ENCODE results near the gene ELL. TPM values are rescaled to one million over a fixed set of nuclear protein-coding genes. Genes with fewer than 3 reads are reported as not detected.

ELL gene
- total and polyA plus RNA-seq, 9 of the 15 experiments (the other 6 are each of a cell fraction or from before 2014, with no cell fraction given) = 0.24 to 22.5 (median 4.1) TPM

- TF ChIP-seq, protein P1, sequence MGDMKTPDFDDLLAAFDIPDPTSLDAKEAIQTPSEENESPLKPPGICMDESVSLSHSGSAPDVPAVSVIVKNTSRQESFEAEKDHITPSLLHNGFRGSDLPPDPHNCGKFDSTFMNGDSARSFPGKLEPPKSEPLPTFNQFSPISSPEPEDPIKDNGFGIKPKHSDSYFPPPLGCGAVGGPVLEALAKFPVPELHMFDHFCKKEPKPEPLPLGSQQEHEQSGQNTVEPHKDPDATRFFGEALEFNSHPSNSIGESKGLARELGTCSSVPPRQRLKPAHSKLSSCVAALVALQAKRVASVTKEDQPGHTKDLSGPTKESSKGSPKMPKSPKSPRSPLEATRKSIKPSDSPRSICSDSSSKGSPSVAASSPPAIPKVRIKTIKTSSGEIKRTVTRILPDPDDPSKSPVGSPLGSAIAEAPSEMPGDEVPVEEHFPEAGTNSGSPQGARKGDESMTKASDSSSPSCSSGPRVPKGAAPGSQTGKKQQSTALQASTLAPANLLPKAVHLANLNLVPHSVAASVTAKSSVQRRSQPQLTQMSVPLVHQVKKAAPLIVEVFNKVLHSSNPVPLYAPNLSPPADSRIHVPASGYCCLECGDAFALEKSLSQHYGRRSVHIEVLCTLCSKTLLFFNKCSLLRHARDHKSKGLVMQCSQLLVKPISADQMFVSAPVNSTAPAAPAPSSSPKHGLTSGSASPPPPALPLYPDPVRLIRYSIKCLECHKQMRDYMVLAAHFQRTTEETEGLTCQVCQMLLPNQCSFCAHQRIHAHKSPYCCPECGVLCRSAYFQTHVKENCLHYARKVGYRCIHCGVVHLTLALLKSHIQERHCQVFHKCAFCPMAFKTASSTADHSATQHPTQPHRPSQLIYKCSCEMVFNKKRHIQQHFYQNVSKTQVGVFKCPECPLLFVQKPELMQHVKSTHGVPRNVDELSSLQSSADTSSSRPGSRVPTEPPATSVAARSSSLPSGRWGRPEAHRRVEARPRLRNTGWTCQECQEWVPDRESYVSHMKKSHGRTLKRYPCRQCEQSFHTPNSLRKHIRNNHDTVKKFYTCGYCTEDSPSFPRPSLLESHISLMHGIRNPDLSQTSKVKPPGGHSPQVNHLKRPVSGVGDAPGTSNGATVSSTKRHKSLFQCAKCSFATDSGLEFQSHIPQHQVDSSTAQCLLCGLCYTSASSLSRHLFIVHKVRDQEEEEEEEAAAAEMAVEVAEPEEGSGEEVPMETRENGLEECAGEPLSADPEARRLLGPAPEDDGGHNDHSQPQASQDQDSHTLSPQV (IDR thresholded peaks at IDR 0.05) = no peak
- no peak for TF ChIP-seq CBFB (CRISPR knock-in tag; IDR thresholded peaks at IDR 0.05)
Measured at GRCh38 chr19:18518639-18519038, 3.2 kb downstream of the ELL start (continued).

GRCh38 chr19:18517606-18518005, 4.3 kb downstream of the ELL start:
- peaks cover 20 to 39% of the 10 kb centered on the region in 2 experiments for H3K4me1 ChIP-seq (replicated peaks in 1 of 2; ENCODE audit: control insufficient read depth in 2 of 2, insufficient read depth in 2 of 2, low read length in 2 of 2)
- TF ChIP-seq, protein P2, sequence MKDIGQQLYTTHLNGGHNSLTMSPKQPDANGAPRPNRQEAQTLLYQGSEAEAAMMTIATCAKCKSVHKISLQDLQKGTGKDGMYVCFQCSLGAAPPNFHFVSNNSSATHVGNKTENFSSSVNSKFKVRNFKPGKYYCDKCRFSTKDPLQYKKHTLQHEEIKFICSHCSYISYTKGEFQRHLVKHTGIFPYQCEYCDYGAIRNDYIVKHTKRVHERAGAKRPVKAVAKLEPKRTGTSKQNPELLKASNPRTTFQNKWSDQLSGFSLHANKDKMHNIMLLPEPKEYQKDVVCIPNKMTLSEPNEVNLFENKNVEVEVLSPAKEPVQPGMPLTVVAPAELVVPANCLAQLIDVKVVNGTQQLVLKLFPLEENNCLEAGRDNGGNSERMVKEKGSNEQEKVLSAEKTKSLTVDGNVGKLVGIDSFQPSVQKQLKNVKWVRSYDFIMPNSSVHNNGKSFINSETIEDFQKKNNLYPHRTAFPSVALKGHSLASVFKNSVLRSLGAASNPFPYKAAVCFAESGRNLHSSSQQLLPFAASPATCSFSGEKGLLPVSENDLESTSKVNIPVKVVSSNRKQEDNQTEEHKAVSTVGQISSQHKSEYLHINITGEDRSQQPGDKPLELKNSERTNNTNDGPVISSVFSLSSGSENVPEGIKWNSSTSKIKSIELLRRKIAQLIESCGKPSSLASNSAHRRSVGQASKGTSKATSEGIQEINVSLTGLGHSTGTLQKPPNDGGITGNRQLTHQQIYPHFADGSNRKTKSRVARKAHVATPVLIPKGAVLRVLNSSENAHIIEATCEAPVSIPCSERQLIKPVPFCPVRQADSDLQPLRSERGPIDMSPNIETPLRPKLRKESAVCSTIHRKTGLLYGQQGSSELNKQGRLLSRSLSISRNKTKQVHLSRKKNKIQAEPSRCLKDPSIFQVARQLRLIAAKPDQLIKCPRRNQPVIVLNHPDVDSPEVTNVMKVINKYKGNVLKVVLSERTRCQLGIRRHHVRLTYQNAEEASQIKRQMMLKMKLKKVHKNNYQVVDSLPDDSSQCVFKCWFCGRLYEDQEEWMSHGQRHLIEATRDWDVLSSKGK (CRISPR knock-in tag; IDR thresholded peaks at IDR 0.05) = no peak
- no peak for TF ChIP-seq TCF7 (IDR thresholded peaks at IDR 0.05; ENCODE audit: borderline replicate concordance)
- TF ChIP-seq HNRNPH1 (optimal IDR thresholded peaks at IDR 0.05; ENCODE audit: low read depth, low read length) = no peak
- no peaks in the 10 kb centered on the region for H3K9me3 ChIP-seq (replicated peaks; ENCODE audit: control insufficient read depth, insufficient read depth, low read depth, low read length)
- H2AFZ ChIP-seq (ENCODE audit: low read depth, low read length) = no peak overlapping the region
- H4K20me1 ChIP-seq (replicated peaks; ENCODE audit: control insufficient read depth, insufficient read depth, low read length) = peaks cover 53% of the 10 kb centered on the region
- peaks cover 13% of the 10 kb centered on the region for H3K36me3 ChIP-seq (ENCODE audit: control insufficient read depth, insufficient read depth, low read length)
- BruUV-seq (replicated peaks) = no TSS peak
- FAIRE-seq (no peak), DNase-seq (ENCODE audit: extremely low read depth in 1 of 4, low spot score in 3 of 4) (no peak), ATAC-seq (no peak)
- H3K79me2 ChIP-seq (ENCODE audit: control insufficient read depth, insufficient read depth, low read length) = peaks cover 90% of the 10 kb centered on the region
- no peak overlapping the region for H3K9ac ChIP-seq (ENCODE audit: insufficient read depth in 1 of 2, low read depth in 2 of 2, low read length in 2 of 2)
- no peak overlapping the region for H3K4me2 ChIP-seq (ENCODE audit: insufficient read depth, low read length)
- no peak overlapping the region for H3K4me3 ChIP-seq
- POLR2A ChIA-PET = interaction anchor here (1.1 to 7.0 kb wide), 3 partner anchors 9 to 40 kb away, joined by 3 to 84 read pairs (median 5); partner anchors contain the start of gene KXD1
- CTCF ChIA-PET (ENCODE audit: low intra/inter-chr PET ratio) = interaction anchor here (0.6 kb wide), 1 partner anchor 21 kb away, joined by 4 read pairs; no protein-coding TSS in a partner anchor
- peaks cover 14% of the 10 kb centered on the region for H3K9me1 ChIP-seq (ENCODE audit: control insufficient read depth, insufficient read depth, low read length)
- H3K27me3 ChIP-seq (ENCODE audit: control insufficient read depth in 2 of 2, insufficient read depth in 2 of 2, low read length in 2 of 2) = no peaks in the 10 kb centered on the region
- in situ Hi-C loops (cut with MboI) (no loop called here), intact Hi-C loops (cut with micrococcal nuclease) (no loop called here)
- WGBS (ENCODE audit: insufficient coverage, low coverage, missing lambda C conversion rate) = 96% methylated on average over 4 of the region's 4 CpGs
- no peak overlapping the region for H3K27ac ChIP-seq (ENCODE audit: extremely low read depth, low read depth, low read length)
